SK-N-SH treated with all-trans-retinoic acid at 6 μM for 48 hours (cell line): ENCODE results near the gene HIBCH.

Source experiments
- ATAC-seq: fragments of 200-7000 bp; cut with Tn5 transposase; 3 replicates; pipeline ENCODE4 v1.9.1; 2020; ENCODE audit warnings: mild to moderate bottlenecking, moderate library complexity
- ARNTL ChIP-seq: fragments of 450-650 bp; formaldehyde crosslinking; IDR thresholded peaks from 2 replicates; pipeline ENCODE4 v1.5.0; 2020; ENCODE audit warnings: low read depth, mild to moderate bottlenecking, moderate library complexity, borderline replicate concordance
- BACH2 ChIP-seq: fragments of 250-450 bp; sonication (Bioruptor Pico); IDR thresholded peaks from 2 replicates; pipeline ENCODE4 v1.9.0; 2021; ENCODE audit warnings: mild to moderate bottlenecking, borderline replicate concordance
- ESRRG ChIP-seq: fragments of 250-450 bp; sonication (Bioruptor Pico); IDR thresholded peaks from 2 replicates; pipeline ENCODE4 v1.6.1; 2021; ENCODE audit warnings: mild to moderate bottlenecking
- GLIS3 ChIP-seq: fragments of 250-450 bp; sonication (Bioruptor Pico); IDR thresholded peaks from 2 replicates; pipeline ENCODE4 v1.5.0; 2020; ENCODE audit warnings: mild to moderate bottlenecking, moderate library complexity
- ISL1 ChIP-seq: fragments of 250-450 bp; sonication (Bioruptor Pico); IDR thresholded peaks from 2 replicates; pipeline ENCODE4 v2.1.2; 2022; ENCODE audit warnings: mild to moderate bottlenecking, moderate library complexity
- OSR1 ChIP-seq: fragments of 250-450 bp; sonication (Bioruptor Pico); IDR thresholded peaks from 2 replicates; pipeline ENCODE4 v1.8.0; 2022; ENCODE audit warnings: moderate library complexity, mild to moderate bottlenecking, inconsistent platforms
- PATZ1 ChIP-seq: fragments of 250-450 bp; sonication (Bioruptor Pico); IDR thresholded peaks from 2 replicates; pipeline ENCODE4 v1.8.0; 2020; ENCODE audit warnings: mild to moderate bottlenecking, moderate library complexity, borderline replicate concordance
- POU6F1 ChIP-seq: fragments of 250-450 bp; sonication (Bioruptor Pico); IDR thresholded peaks from 2 replicates; pipeline ENCODE4 v1.8.0; 2021; ENCODE audit warnings: low read depth, mild to moderate bottlenecking, moderate library complexity, borderline replicate concordance
- PPARA ChIP-seq: fragments of 250-450 bp; sonication (Bioruptor Pico); IDR thresholded peaks from 2 replicates; pipeline ENCODE4 v1.5.0; 2020; ENCODE audit warnings: mild to moderate bottlenecking, borderline replicate concordance
- RARB ChIP-seq: fragments of 250-450 bp; sonication (Bioruptor Pico); IDR thresholded peaks from 2 replicates; pipeline ENCODE4 v1.8.0; 2021; ENCODE audit warnings: mild to moderate bottlenecking, moderate library complexity
- SNAI2 ChIP-seq: fragments of 250-450 bp; sonication (Bioruptor Pico); IDR thresholded peaks from 2 replicates; pipeline ENCODE4 v1.5.0; 2020; ENCODE audit warnings: mild to moderate bottlenecking, moderate library complexity
- TCF4 ChIP-seq: fragments of 250-450 bp; sonication (Bioruptor Pico); IDR thresholded peaks from 2 replicates; pipeline ENCODE4 v1.8.0; 2021; ENCODE audit warnings: mild to moderate bottlenecking, moderate library complexity, borderline replicate concordance
- TOX ChIP-seq: fragments of 250-450 bp; sonication (Bioruptor Pico); IDR thresholded peaks from 2 replicates; pipeline ENCODE4 v1.8.0; 2021; ENCODE audit warnings: mild to moderate bottlenecking, moderate library complexity, borderline replicate concordance
- ZC3H10 ChIP-seq: fragments of 250-450 bp; sonication (Bioruptor Pico); IDR thresholded peaks from 2 replicates; pipeline ENCODE4 v1.5.1; 2021; ENCODE audit warnings: mild to moderate bottlenecking, moderate library complexity
- ZFP3 ChIP-seq: fragments of 250-450 bp; sonication (Bioruptor Pico); IDR thresholded peaks from 2 replicates; pipeline ENCODE4 v1.5.0; 2020; ENCODE audit warnings: mild to moderate bottlenecking, moderate library complexity
- ZNF565 ChIP-seq: fragments of 450-650 bp; formaldehyde crosslinking; conservative IDR thresholded peaks from 2 replicates; pipeline ENCODE4 v1.5.0; 2020; ENCODE audit warnings: low read depth, mild to moderate bottlenecking, moderate library complexity
- ZNF70 ChIP-seq: fragments of 450-650 bp; formaldehyde crosslinking; IDR thresholded peaks from 2 replicates; pipeline ENCODE4 v1.5.0; 2020; ENCODE audit warnings: mild to moderate bottlenecking, moderate library complexity
- ZNF8 ChIP-seq: fragments of 450-650 bp; formaldehyde crosslinking; IDR thresholded peaks from 2 replicates; pipeline ENCODE4 v1.5.0; 2020; ENCODE audit warnings: mild to moderate bottlenecking, moderate library complexity
- TF ChIP-seq, protein P1 (sequence below): fragments of 250-450 bp; sonication (Bioruptor Pico); IDR thresholded peaks from 2 replicates; pipeline ENCODE4 v1.5.1; 2021; ENCODE audit warnings: mild to moderate bottlenecking, moderate library complexity
- TF ChIP-seq, protein P2 (sequence below): fragments of 250-450 bp; sonication (Bioruptor Pico); IDR thresholded peaks from 2 replicates; pipeline ENCODE4 v1.5.1; 2020; ENCODE audit warnings: low read depth, mild to moderate bottlenecking, moderate library complexity

HIBCH gene

DNA sequence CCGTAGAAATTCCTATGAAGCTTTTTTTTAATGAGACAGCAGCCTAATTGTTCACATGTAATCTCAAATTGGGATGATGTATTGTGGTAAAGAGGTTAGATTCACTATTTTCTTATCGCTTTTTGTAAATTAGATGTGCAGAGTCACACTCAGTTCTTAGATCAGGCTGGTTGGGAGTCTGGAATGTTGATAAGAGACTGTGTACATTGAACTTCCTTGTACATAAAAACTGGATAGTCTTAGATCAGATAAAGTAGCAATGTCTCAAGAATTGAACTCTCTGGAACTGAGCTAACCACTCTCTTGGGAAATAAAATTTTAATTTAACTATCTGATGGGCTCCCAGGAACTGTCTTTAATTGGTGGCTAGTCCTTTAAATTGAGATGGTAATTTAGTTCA is 149.0 kb downstream of the HIBCH start:
- TF ChIP-seq BACH2 (CRISPR knock-in tag) (no peak), TOX (no peak), ESRRG (CRISPR knock-in tag) (no peak), ZC3H10 (CRISPR knock-in tag) (no peak), SNAI2 (CRISPR knock-in tag) (no peak), ZNF70 (no peak), ZFP3 (CRISPR knock-in tag) (no peak), ZNF8 (CRISPR knock-in tag) (no peak), POU6F1 (CRISPR knock-in tag) (no peak), OSR1 (CRISPR knock-in tag) (no peak), PATZ1 (CRISPR knock-in tag) (no peak)
- TF ChIP-seq, protein P1, sequence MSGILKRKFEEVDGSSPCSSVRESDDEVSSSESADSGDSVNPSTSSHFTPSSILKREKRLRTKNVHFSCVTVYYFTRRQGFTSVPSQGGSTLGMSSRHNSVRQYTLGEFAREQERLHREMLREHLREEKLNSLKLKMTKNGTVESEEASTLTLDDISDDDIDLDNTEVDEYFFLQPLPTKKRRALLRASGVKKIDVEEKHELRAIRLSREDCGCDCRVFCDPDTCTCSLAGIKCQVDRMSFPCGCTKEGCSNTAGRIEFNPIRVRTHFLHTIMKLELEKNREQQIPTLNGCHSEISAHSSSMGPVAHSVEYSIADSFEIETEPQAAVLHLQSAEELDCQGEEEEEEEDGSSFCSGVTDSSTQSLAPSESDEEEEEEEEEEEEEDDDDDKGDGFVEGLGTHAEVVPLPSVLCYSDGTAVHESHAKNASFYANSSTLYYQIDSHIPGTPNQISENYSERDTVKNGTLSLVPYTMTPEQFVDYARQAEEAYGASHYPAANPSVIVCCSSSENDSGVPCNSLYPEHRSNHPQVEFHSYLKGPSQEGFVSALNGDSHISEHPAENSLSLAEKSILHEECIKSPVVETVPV, result no peak
- ATAC-seq, result no peak

GRCh38 chr2:190169221-190170072 is 150.2 kb downstream of the HIBCH start:
- TF ChIP-seq, protein P2, sequence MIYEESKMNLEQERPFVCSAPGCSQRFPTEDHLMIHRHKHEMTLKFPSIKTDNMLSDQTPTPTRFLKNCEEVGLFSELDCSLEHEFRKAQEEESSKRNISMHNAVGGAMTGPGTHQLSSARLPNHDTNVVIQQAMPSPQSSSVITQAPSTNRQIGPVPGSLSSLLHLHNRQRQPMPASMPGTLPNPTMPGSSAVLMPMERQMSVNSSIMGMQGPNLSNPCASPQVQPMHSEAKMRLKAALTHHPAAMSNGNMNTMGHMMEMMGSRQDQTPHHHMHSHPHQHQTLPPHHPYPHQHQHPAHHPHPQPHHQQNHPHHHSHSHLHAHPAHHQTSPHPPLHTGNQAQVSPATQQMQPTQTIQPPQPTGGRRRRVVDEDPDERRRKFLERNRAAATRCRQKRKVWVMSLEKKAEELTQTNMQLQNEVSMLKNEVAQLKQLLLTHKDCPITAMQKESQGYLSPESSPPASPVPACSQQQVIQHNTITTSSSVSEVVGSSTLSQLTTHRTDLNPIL, result no peak
- TF ChIP-seq ZC3H10 (CRISPR knock-in tag) (no peak), TCF4 (CRISPR knock-in tag) (no peak), OSR1 (CRISPR knock-in tag) (no peak), ZFP3 (CRISPR knock-in tag) (no peak), RARB (no peak), ZNF565 (CRISPR knock-in tag) (no peak), TOX (no peak)
- ATAC-seq, result no peak

DNA sequence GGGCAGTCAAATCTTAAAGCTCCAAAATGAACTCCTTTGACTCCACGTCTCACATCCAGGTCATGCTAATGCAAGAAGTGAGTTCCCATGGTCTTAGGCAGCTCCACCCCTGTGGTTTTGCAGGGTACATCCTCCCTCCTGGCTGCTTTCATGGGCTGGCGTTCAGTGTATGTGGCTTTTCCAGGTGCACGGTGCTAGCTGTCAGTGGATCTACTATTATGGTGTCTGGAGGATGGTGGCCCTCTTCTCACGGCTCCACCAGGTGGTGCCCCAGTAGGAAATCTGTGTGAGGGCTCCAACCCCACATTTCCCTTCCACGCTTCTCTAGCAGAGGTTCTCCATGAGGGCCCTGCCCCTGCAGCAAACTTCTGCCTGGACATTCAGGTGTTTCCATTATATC is 151.9 kb downstream of the HIBCH start:
- no peak for ATAC-seq
- TF ChIP-seq ZNF8 (CRISPR knock-in tag), result no peak
- TF ChIP-seq ZNF70, result no peak
- TF ChIP-seq SNAI2 (CRISPR knock-in tag), result no peak
- no peak for TF ChIP-seq ZNF565 (CRISPR knock-in tag)
- no peak for TF ChIP-seq PATZ1 (CRISPR knock-in tag)
- TF ChIP-seq ISL1 (CRISPR knock-in tag), result no peak
- TF ChIP-seq TOX, result no peak
- TF ChIP-seq ESRRG (CRISPR knock-in tag), result no peak
- no peak for TF ChIP-seq ZFP3 (CRISPR knock-in tag)
- TF ChIP-seq GLIS3, result no peak
- TF ChIP-seq RARB, result no peak
- TF ChIP-seq POU6F1 (CRISPR knock-in tag), result no peak
- TF ChIP-seq ARNTL (CRISPR knock-in tag), result no peak
- no peak for TF ChIP-seq PPARA
- no peak for TF ChIP-seq TCF4 (CRISPR knock-in tag)
- TF ChIP-seq ZC3H10 (CRISPR knock-in tag), result no peak
